ENCODE measurements around the gene HPSE2.

GRCh38 chr10:98920360-98920759 lies 315.3 kb downstream of the HPSE2 start:
- no peak for TF ChIP-seq RAD21 (IDR thresholded peaks at IDR 0.05 in 1 of 2, conservative IDR thresholded peaks at IDR 0.05 in 1 of 2; ENCODE audit: low read depth in 2 of 2, low read length in 2 of 2)
- no peak for TF ChIP-seq USF2 (IDR thresholded peaks at IDR 0.05; ENCODE audit: low read length)
- TF ChIP-seq SP4 (IDR thresholded peaks at IDR 0.05; ENCODE audit: low read length), result no peak
- no peak for TF ChIP-seq TCF12 (IDR thresholded peaks at IDR 0.05; ENCODE audit: low read depth, low read length)
- TF ChIP-seq CBX5 (IDR thresholded peaks at IDR 0.05; ENCODE audit: low read depth, low read length), result no peak
- no peak for TF ChIP-seq ZNF274 (IDR thresholded peaks at IDR 0.05; ENCODE audit: borderline replicate concordance, extremely low read depth, low read length)

Measured in H1 (cell line).